Heart right ventricle (tissue), 16 donors: ENCODE data around the gene MYO18B. TPM values are rescaled to one million over a fixed set of nuclear protein-coding genes. Genes with fewer than 3 reads are reported as not detected.

Source experiments
- ATAC-seq, 8 donors: fragments of 200-7000 bp; cut with Tn5 transposase; one replicate each; pipeline ENCODE4 v1.9.1; 2020; ENCODE audit warnings: mild to moderate bottlenecking in 8 of 8, moderate library complexity in 8 of 8, moderate number of reproducible peaks in 1 of 8
- DNase-seq, 2 donors: peaks; one replicate each; pipeline ENCODE4 v3.0.0-alpha.2; 2020
- H3K27ac ChIP-seq, 10 donors: fragments of 200-600 bp; sonication (generic) in 2 of 10; one replicate each; pipeline versions ENCODE4 v1.5.0 to v1.8.0; 2020 to 2022; ENCODE audit warnings: mild to moderate bottlenecking in 3 of 10
- H3K27me3 ChIP-seq, 7 donors: fragments of 200-600 bp; one replicate each; pipeline ENCODE4 v1.8.0; 2021 to 2022; ENCODE audit warnings: mild to moderate bottlenecking in 2 of 7
- H3K36me3 ChIP-seq, 9 donors: fragments of 200-600 bp; sonication (generic) in 1 of 9; one replicate each; pipeline versions ENCODE4 v1.5.0 to v1.8.0; 2020 to 2022; ENCODE audit warnings: mild to moderate bottlenecking in 2 of 9
- H3K4me1 ChIP-seq, 9 donors: fragments of 200-600 bp; sonication (generic) in 1 of 9; one replicate each; pipeline versions ENCODE4 v1.5.0 to v1.8.0; 2020 to 2022; ENCODE audit warnings: mild to moderate bottlenecking in 4 of 9
- H3K4me3 ChIP-seq, 10 donors: fragments of 200-600 bp; sonication (generic) in 2 of 10; one replicate each; pipeline versions ENCODE4 v1.5.0 to v1.8.0; 2020 to 2022; ENCODE audit warnings: mild to moderate bottlenecking in 7 of 10, moderate library complexity in 2 of 10
- H3K9me3 ChIP-seq, 11 donors: fragments of 200-600 bp in 10 of 11; sonication (generic) in 2 of 11; one replicate each; pipeline versions ENCODE4 v1.5.0 to v1.8.0; 2013 to 2022; ENCODE audit warnings: mild to moderate bottlenecking in 2 of 11, control low read depth in 1 of 11, moderate library complexity in 1 of 11
- WGBS, 2 donors: extraction: QIAGEN DNeasy Blood & Tissue Kit; methylation state at CpG; one replicate each; pipeline ENCODE4 v1.1.7; 2013; ENCODE audit warnings: inconsistent platforms in 1 of 2; 5-methylcytosine and 5-hydroxymethylcytosine counted together
- intact Hi-C, 10 donors: fragments of 100-400 bp; cut with DNase I; formaldehyde crosslinking; loops; one replicate each; pipeline versions ENCODE4 v1.11.1 to v1.14.2; 2022
- polyA plus RNA-seq, 2 donors: library from polyadenylated mRNA; stranded (reverse); fragments of 200-250 nt; gene quantifications; one replicate each; pipeline ENCODE4 v1.2.3, GENCODE V29; 2013
- total RNA-seq, 10 donors: library from RNA; stranded (reverse); fragmentation: NEBNext Ultra II Directional in 3 of 10; extraction: Animal tissue kit (Norgen Biotek cat#: 25700) in 3 of 10; gene quantifications; one replicate each; pipeline versions ENCODE4 v1.2.1 to v1.2.4, GENCODE V29; 2021 to 2023
- TF ChIP-seq, protein P1 (sequence below), 9 donors: fragments of 200-600 bp; sonication (generic) in 2 of 9; IDR thresholded peaks; one replicate each; pipeline versions ENCODE4 v1.5.0 to v1.8.0; 2021 to 2022; ENCODE audit warnings: antibody characterized with exemption in 9 of 9, mild to moderate bottlenecking in 5 of 9, moderate library complexity in 1 of 9
- donor health status: Arrhythmogenic right ventricular cardiomyopathy.
- donor health status: ischemic (EF 13 %, LVEDD 7.1; RV severe dilation, severe dysfunction).
- donor health status: healthy with polysubstance abuse.
- donor health status: DM: no; HTN: yes; CAD: no.
- donor health status: DM: no; HTN: no; CAD: no.
- donor health status: ischemic (EF 25% LVEDD 6.9; RV normal size, moderate dysfunction).
- donor health status: ischemic (EF 25% LVEDD 5.7; RV mildly dilated, moderate dysfunction).
- donor health status: healthy.
- donor health status: DM: yes; HTN: yes; CAD: no.
- donor health status: Ischemic cardiomyopathy.
- donor health status: ischemic (EF 35%, LVEDD 5.7; RV mildly dilated, moderate dysfunction).
- donor health status: nonischemic (EF 11% LVEDD 7.7; RV severe dilation, severe dysfunction).
- donor health status: DM: yes; HTN: yes; CAD: no.
- donor health status: PGD.
- donor health status: ischemic (EF 29% LVEDD 5.4; RV normal size, mild dysfunction).
- donor health status: nonischemic (EF 23%, LVEDD 6.1; RV moderate dilation, normal function).

MYO18B gene
- total and polyA plus RNA-seq, 12 donors: 111 to 407 (median 210) TPM

DNA sequence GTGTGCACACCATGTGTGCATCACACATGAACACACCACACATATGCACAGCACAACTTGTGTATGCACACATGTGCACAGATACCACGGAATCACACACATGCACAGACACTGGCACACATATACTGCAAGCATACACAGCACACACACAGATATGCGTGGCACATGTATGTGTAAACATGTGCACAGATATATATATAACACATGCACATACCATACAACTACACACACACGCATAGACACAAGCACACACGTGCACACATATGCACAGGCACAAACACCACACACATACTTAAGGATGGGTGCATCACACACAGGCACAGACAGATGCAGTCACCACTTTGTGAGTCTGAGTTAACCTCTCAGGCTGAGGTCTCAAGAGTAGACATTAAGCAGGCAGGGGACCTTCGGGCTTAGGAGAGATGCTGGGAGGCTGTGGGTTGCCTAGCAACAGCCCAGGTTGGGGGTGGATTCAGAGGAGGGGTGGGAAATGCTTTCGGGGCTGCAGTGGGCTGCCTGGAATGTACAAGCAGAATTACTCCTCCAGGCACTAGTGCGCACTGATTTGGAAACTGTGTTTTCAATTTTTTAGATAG is 82.9 kb downstream of the MYO18B start:
- WGBS, 2 donors: 63 to 68% methylated on average over 7 of the region's 7 CpGs
- H3K4me1 ChIP-seq: peaks cover 0 to 8% (median 0%) of the 10 kb centered on the region in 9 donors
- no peak overlapping the region for H3K4me3 ChIP-seq
- H3K36me3 ChIP-seq: peaks cover 0 to 80% (median 3%) of the 10 kb centered on the region in 9 donors
- DNase-seq (no peak), ATAC-seq (peak in 1 of 8 donors; percentile 12)
- TF ChIP-seq, protein P1, sequence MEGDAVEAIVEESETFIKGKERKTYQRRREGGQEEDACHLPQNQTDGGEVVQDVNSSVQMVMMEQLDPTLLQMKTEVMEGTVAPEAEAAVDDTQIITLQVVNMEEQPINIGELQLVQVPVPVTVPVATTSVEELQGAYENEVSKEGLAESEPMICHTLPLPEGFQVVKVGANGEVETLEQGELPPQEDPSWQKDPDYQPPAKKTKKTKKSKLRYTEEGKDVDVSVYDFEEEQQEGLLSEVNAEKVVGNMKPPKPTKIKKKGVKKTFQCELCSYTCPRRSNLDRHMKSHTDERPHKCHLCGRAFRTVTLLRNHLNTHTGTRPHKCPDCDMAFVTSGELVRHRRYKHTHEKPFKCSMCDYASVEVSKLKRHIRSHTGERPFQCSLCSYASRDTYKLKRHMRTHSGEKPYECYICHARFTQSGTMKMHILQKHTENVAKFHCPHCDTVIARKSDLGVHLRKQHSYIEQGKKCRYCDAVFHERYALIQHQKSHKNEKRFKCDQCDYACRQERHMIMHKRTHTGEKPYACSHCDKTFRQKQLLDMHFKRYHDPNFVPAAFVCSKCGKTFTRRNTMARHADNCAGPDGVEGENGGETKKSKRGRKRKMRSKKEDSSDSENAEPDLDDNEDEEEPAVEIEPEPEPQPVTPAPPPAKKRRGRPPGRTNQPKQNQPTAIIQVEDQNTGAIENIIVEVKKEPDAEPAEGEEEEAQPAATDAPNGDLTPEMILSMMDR (IDR thresholded peaks at IDR 0.05): no peak
- no peak overlapping the region for H3K27ac ChIP-seq
- intact Hi-C loops: no loop called here
- H3K9me3 ChIP-seq: peaks cover 0 to 2% (median 0%) of the 10 kb centered on the region in 11 donors
- no peaks in the 10 kb centered on the region for H3K27me3 ChIP-seq

DNA sequence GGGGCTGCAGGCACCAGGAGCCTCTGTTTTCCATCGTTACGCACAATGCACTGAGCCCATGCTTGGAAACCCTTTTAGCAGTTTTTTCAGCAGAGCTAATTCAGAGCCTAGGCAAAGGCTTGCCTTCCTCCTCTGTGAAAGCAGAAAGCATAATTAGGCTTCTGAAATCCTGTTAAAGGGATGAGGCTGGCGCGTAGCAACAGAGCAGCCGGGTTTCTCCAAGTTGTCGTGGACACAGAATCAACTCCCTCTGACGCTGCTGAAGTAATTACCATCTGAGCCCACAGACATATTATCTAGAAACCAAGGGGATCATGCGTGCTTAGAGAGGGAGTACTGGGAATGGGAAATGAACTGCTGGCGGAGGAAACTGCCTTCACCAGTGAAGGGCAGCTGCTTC is 85.4 kb downstream of the MYO18B start:
- peaks cover 0 to 91% (median 10%) of the 10 kb centered on the region in 9 donors for H3K36me3 ChIP-seq
- WGBS, 2 donors: 75 to 77% methylated on average over 9 of the region's 9 CpGs
- H3K4me1 ChIP-seq: peaks cover 0 to 18% (median 0%) of the 10 kb centered on the region in 9 donors
- DNase-seq: no peak
- H3K27ac ChIP-seq: no peak overlapping the region
- H3K27me3 ChIP-seq: no peaks in the 10 kb centered on the region
- intact Hi-C loops: no loop called here
- peaks cover 0 to 11% (median 0%) of the 10 kb centered on the region in 11 donors for H3K9me3 ChIP-seq
- TF ChIP-seq, protein P1 (IDR thresholded peaks at IDR 0.05): no peak
- H3K4me3 ChIP-seq: no peak overlapping the region
- no peak for ATAC-seq

DNA sequence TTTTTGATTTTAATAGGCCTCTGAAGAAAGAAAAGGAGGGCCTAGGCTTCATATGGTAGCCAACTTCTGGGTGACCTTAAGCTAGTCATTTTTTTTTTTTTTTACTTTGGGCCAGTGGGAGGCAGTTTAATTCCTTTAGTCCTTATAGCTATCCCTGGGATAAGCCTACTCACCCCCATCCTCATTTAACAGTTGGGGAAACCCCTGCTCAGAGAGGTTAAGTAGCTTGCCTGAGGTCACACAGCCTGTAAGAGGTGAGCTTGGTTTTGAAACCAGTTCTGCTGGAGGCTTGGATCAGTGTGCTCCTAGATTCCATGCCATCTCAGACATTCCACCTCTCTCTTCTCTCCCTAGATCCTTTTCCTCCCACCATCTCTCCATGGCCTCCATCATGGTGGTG is 86.4 kb downstream of the MYO18B start:
- Histone ChIP-seq H3K27ac (no peak overlapping the region), H3K36me3 (peaks cover 0 to 96% (median 10%) of the 10 kb centered on the region in 9 donors), H3K4me3 (no peak overlapping the region), H3K27me3 (no peaks in the 10 kb centered on the region), H3K9me3 (peaks cover 0 to 11% (median 0%) of the 10 kb centered on the region in 11 donors), H3K4me1 (peaks cover 0 to 22% (median 3%) of the 10 kb centered on the region in 9 donors)
- ATAC-seq (no peak), DNase-seq (no peak)
- intact Hi-C loops: no loop called here
- TF ChIP-seq, protein P1 (IDR thresholded peaks at IDR 0.05): no peak

DNA sequence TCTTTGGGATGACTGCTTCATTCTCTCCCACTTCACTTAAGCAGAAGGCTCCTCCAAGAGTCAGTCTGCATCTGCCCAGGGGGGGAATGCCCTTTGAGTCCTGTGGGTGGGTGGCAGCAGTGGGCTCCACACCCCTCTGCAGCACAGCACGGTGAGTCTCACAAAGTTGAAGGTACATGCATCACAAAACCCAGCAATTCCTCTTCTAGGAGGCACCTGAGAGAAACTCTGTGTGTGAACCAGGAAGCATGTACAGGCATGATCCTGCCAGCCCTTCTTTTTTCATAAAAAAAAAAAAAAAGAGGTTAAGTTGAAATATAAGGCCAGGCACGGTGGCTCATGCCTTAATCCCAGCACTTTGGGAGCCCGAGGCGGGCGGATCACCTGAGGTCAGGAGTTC is 87.2 kb downstream of the MYO18B start:
- 88 to 93% methylated on average over 5 of the region's 5 CpGs for WGBS, 2 donors
- H3K36me3 ChIP-seq: peaks cover 0 to 96% (median 10%) of the 10 kb centered on the region in 9 donors
- DNase-seq: no peak

More for the DNA sequence above, 87.2 kb downstream of the MYO18B start:
- H3K9me3 ChIP-seq: peaks cover 0 to 11% (median 0%) of the 10 kb centered on the region in 11 donors
- H3K4me1 ChIP-seq: peaks cover 0 to 24% (median 4%) of the 10 kb centered on the region in 9 donors
- H3K27me3 ChIP-seq: no peaks in the 10 kb centered on the region
- H3K27ac ChIP-seq: no peak overlapping the region
- H3K4me3 ChIP-seq: no peak overlapping the region
- intact Hi-C loops: no loop called here
- no peak for ATAC-seq
- TF ChIP-seq, protein P1 (IDR thresholded peaks at IDR 0.05): no peak
